Heart right ventricle (tissue), 16 donors: ENCODE data around the gene MSH5. TPM values are rescaled to one million over a fixed set of nuclear protein-coding genes. Genes with fewer than 3 reads are reported as not detected.

Source experiments
- ATAC-seq, 8 donors: fragments of 200-7000 bp; cut with Tn5 transposase; one replicate each; pipeline ENCODE4 v1.9.1; 2020; ENCODE audit warnings: mild to moderate bottlenecking in 8 of 8, moderate library complexity in 8 of 8, moderate number of reproducible peaks in 1 of 8
- DNase-seq, 2 donors: peaks; one replicate each; pipeline ENCODE4 v3.0.0-alpha.2; 2020
- H3K27ac ChIP-seq, 10 donors: fragments of 200-600 bp; sonication (generic) in 2 of 10; one replicate each; pipeline versions ENCODE4 v1.5.0 to v1.8.0; 2020 to 2022; ENCODE audit warnings: mild to moderate bottlenecking in 3 of 10
- H3K27me3 ChIP-seq, 7 donors: fragments of 200-600 bp; one replicate each; pipeline ENCODE4 v1.8.0; 2021 to 2022; ENCODE audit warnings: mild to moderate bottlenecking in 2 of 7
- H3K36me3 ChIP-seq, 9 donors: fragments of 200-600 bp; sonication (generic) in 1 of 9; one replicate each; pipeline versions ENCODE4 v1.5.0 to v1.8.0; 2020 to 2022; ENCODE audit warnings: mild to moderate bottlenecking in 2 of 9
- H3K4me1 ChIP-seq, 9 donors: fragments of 200-600 bp; sonication (generic) in 1 of 9; one replicate each; pipeline versions ENCODE4 v1.5.0 to v1.8.0; 2020 to 2022; ENCODE audit warnings: mild to moderate bottlenecking in 4 of 9
- H3K4me3 ChIP-seq, 10 donors: fragments of 200-600 bp; sonication (generic) in 2 of 10; one replicate each; pipeline versions ENCODE4 v1.5.0 to v1.8.0; 2020 to 2022; ENCODE audit warnings: mild to moderate bottlenecking in 7 of 10, moderate library complexity in 2 of 10
- H3K9me3 ChIP-seq, 11 donors: fragments of 200-600 bp in 10 of 11; sonication (generic) in 2 of 11; one replicate each; pipeline versions ENCODE4 v1.5.0 to v1.8.0; 2013 to 2022; ENCODE audit warnings: mild to moderate bottlenecking in 2 of 11, control low read depth in 1 of 11, moderate library complexity in 1 of 11
- WGBS, 2 donors: extraction: QIAGEN DNeasy Blood & Tissue Kit; methylation state at CpG; one replicate each; pipeline ENCODE4 v1.1.7; 2013; ENCODE audit warnings: inconsistent platforms in 1 of 2; 5-methylcytosine and 5-hydroxymethylcytosine counted together
- intact Hi-C, 10 donors: fragments of 100-400 bp; cut with DNase I; formaldehyde crosslinking; loops; one replicate each; pipeline versions ENCODE4 v1.11.1 to v1.14.2; 2022
- polyA plus RNA-seq, 2 donors: library from polyadenylated mRNA; stranded (reverse); fragments of 200-250 nt; gene quantifications; one replicate each; pipeline ENCODE4 v1.2.3, GENCODE V29; 2013
- total RNA-seq, 10 donors: library from RNA; stranded (reverse); fragmentation: NEBNext Ultra II Directional in 3 of 10; extraction: Animal tissue kit (Norgen Biotek cat#: 25700) in 3 of 10; gene quantifications; one replicate each; pipeline versions ENCODE4 v1.2.1 to v1.2.4, GENCODE V29; 2021 to 2023
- TF ChIP-seq, protein P1 (sequence below), 9 donors: fragments of 200-600 bp; sonication (generic) in 2 of 9; IDR thresholded peaks; one replicate each; pipeline versions ENCODE4 v1.5.0 to v1.8.0; 2021 to 2022; ENCODE audit warnings: antibody characterized with exemption in 9 of 9, mild to moderate bottlenecking in 5 of 9, moderate library complexity in 1 of 9
- donor health status: Arrhythmogenic right ventricular cardiomyopathy.
- donor health status: ischemic (EF 13 %, LVEDD 7.1; RV severe dilation, severe dysfunction).
- donor health status: healthy with polysubstance abuse.
- donor health status: DM: no; HTN: yes; CAD: no.
- donor health status: DM: no; HTN: no; CAD: no.
- donor health status: ischemic (EF 25% LVEDD 6.9; RV normal size, moderate dysfunction).
- donor health status: ischemic (EF 25% LVEDD 5.7; RV mildly dilated, moderate dysfunction).
- donor health status: healthy.
- donor health status: DM: yes; HTN: yes; CAD: no.
- donor health status: Ischemic cardiomyopathy.
- donor health status: ischemic (EF 35%, LVEDD 5.7; RV mildly dilated, moderate dysfunction).
- donor health status: nonischemic (EF 11% LVEDD 7.7; RV severe dilation, severe dysfunction).
- donor health status: DM: yes; HTN: yes; CAD: no.
- donor health status: PGD.
- donor health status: ischemic (EF 29% LVEDD 5.4; RV normal size, mild dysfunction).
- donor health status: nonischemic (EF 23%, LVEDD 6.1; RV moderate dilation, normal function).

Gene MSH5
- total and polyA plus RNA-seq, 12 donors, result 0.89 to 6.1 (median 2.6) TPM

DNA sequence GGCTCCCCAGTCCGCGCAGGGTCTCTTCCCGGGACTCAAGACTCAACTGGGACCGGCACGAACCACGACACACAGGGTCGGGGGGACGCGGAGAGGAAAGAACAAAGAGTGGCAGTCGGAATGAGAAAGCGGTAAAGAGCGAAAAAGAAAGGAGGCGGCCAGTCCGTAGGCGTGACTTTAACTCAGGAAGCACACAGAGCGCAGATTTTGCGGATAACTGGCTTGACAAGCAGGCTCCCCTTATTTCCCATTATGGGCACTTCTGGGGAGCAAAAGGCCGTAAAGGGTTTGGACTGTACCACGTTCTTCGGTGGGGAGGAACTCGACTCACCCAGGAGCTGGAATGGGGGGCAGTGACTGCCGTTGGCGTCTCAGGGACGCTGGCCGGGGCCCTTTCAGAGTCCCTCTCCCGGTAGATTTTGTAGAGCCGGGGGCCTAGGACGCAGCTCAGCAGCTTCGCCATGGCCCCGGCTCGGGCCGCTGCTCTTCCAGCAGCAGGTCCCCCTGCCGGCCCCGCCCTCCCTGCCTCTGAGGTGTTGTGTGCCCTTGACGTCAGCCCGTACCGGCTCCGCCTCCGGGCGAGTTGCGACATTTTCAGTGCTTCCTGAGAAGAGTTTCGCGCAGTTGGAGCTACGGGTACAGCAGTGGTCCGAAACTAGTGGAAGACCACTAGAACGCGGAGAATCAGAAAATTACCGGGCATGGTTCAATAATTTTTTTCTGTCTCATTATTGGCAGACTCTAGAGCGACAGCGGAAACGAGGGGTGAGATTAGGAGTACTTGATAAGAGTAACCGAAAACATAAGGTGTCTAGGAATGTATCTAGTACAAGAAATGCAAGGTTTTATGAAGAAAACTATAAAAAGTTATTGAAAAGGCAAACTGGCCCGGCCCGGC lies 36.7 kb upstream of the MSH5 start, which contains the start of gene ABHD16A:
TSS of gene ABHD16A (minus strand) at position 506 of the 898 bp plus-strand sequence. CDS start at position 463, 43 bp downstream.
- Histone ChIP-seq H3K4me3 (peak within 1 kb of the TSS; percentile 56 to 89 (median 78)), H3K27ac (peak within 1 kb of the TSS; percentile 91 to 99 (median 96)), H3K4me1 (peaks cover 11 to 32% (median 22%) of the 10 kb centered on the region in 9 donors), H3K27me3 (no peaks in the 10 kb centered on the region), H3K36me3 (peaks cover 0 to 33% (median 11%) of the 10 kb centered on the region in 9 donors), H3K9me3 (no peaks in the 10 kb centered on the region)
- DNase-seq (peak; percentile 99), ATAC-seq (peak; percentile 98 to 99 (median 99))
- 0 to 1% methylated on average over 53 to 54 of the region's 54 CpGs for WGBS, 2 donors
- intact Hi-C loops, result no loop called here
- TF ChIP-seq, protein P1, sequence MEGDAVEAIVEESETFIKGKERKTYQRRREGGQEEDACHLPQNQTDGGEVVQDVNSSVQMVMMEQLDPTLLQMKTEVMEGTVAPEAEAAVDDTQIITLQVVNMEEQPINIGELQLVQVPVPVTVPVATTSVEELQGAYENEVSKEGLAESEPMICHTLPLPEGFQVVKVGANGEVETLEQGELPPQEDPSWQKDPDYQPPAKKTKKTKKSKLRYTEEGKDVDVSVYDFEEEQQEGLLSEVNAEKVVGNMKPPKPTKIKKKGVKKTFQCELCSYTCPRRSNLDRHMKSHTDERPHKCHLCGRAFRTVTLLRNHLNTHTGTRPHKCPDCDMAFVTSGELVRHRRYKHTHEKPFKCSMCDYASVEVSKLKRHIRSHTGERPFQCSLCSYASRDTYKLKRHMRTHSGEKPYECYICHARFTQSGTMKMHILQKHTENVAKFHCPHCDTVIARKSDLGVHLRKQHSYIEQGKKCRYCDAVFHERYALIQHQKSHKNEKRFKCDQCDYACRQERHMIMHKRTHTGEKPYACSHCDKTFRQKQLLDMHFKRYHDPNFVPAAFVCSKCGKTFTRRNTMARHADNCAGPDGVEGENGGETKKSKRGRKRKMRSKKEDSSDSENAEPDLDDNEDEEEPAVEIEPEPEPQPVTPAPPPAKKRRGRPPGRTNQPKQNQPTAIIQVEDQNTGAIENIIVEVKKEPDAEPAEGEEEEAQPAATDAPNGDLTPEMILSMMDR (IDR thresholded peaks at IDR 0.05), result peak in 3 of 9 donors; percentile 12 to 28 (median 27)

DNA sequence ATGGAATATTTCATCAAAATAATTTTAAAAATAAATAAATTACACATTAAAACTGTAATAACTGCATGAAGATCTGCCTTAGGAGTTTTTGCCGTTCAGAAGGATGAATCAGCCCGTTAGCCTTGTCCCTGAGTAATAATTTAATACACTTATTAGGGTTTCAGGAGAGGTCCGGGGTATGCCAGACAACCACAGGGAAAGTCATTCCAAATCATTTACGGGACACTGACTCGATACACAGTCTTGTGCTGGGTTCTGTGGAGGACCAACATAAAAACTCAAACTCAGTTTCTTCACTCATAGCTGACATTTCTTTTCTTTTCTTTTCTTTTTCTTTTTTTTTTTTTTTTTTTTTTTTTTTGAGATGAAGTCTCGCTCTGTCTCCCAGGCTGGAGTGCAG lies 33.9 kb upstream of the MSH5 start:
- DNase-seq (no peak), ATAC-seq (no peak)
- no peak overlapping the region for H3K27ac ChIP-seq
- 89 to 95% methylated on average over 6 of the region's 6 CpGs for WGBS, 2 donors
- H3K4me3 ChIP-seq, result no peak overlapping the region
- intact Hi-C loops, result no loop called here
- H3K9me3 ChIP-seq, result no peaks in the 10 kb centered on the region
- TF ChIP-seq, protein P1 (IDR thresholded peaks at IDR 0.05), result no peak
- peaks cover 0 to 5% (median 0%) of the 10 kb centered on the region in 7 donors for H3K27me3 ChIP-seq
- H3K4me1 ChIP-seq, result peaks cover 11 to 24% (median 19%) of the 10 kb centered on the region in 9 donors
- H3K36me3 ChIP-seq, result peaks cover 0 to 4% (median 0%) of the 10 kb centered on the region in 9 donors

DNA sequence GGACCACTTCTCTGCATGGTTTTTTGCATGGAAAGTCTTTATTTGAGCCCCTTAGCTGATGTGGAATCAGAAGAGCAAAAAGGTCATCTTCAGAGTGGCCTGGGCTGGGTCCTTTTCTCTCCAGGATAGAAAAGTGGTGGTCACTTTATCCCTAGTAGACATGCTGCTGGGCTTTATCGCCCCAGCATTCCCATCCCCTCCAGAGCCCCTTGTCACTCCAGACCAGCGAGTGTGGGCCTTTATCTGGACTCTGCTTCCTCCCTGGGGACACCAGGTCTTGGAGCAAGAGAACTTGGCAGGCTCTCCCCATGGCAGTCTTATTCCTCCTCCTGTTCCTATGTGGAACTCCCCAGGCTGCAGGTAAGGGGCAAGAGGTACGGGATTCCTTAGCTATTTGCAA lies 33.2 kb upstream of the MSH5 start, which contains the start of gene LY6G6F:
TSS of gene LY6G6F (plus strand) at position 268 of the 400 bp plus-strand sequence. CDS start at position 309, 41 bp downstream.
- no peak for ATAC-seq
- 25 to 36% methylated on average over 3 of the region's 3 CpGs for WGBS, 2 donors
- Histone ChIP-seq H3K9me3 (no peaks in the 10 kb centered on the region), H3K4me1 (peaks cover 7 to 23% (median 12%) of the 10 kb centered on the region in 9 donors), H3K36me3 (no peaks in the 10 kb centered on the region), H3K4me3 (no peak within 1 kb of the TSS), H3K27me3 (peaks cover 0 to 5% (median 0%) of the 10 kb centered on the region in 7 donors), H3K27ac (no peak within 1 kb of the TSS)
- DNase-seq, result no peak
- intact Hi-C loops, result no loop called here
- TF ChIP-seq, protein P1 (IDR thresholded peaks at IDR 0.05), result no peak

DNA sequence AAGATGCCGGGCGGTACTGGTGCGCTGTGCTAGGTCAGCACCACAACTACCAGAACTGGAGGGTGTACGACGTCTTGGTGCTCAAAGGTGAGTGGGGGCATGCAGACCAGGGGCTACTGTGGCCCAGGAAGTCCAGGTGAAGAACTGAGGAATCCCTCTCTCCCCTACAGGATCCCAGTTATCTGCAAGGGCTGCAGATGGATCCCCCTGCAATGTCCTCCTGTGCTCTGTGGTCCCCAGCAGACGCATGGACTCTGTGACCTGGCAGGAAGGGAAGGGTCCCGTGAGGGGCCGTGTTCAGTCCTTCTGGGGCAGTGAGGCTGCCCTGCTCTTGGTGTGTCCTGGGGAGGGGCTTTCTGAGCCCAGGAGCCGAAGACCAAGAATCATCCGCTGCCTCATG lies 32.1 kb upstream of the MSH5 start:
- ATAC-seq (no peak), DNase-seq (no peak)
- Histone ChIP-seq H3K27me3 (peaks cover 0 to 5% (median 0%) of the 10 kb centered on the region in 7 donors), H3K9me3 (no peaks in the 10 kb centered on the region), H3K4me1 (peaks cover 0 to 16% (median 5%) of the 10 kb centered on the region in 9 donors), H3K4me3 (no peak overlapping the region), H3K36me3 (no peaks in the 10 kb centered on the region), H3K27ac (no peak overlapping the region)
- intact Hi-C loops, result no loop called here
- TF ChIP-seq, protein P1 (IDR thresholded peaks at IDR 0.05), result no peak
- WGBS, 2 donors, result 89 to 91% methylated on average over 10 of the region's 10 CpGs
